ENCODE measurements around the gene HDAC4. TPM values are rescaled to one million over a fixed set of nuclear protein-coding genes. Genes with fewer than 3 reads are reported as not detected.

Gene HDAC4
- total and polyA plus RNA-seq, 2 of the 4 experiments (the other 2 are of a cell fraction), result 4.1 to 7.2 TPM

GRCh38 chr2:239208465-239209180 is 192.2 kb downstream of the HDAC4 start:
- intact Hi-C loops (cut with micrococcal nuclease), result no loop called here
- Histone ChIP-seq H2AK5ac (ENCODE audit: low read depth, low read length) (no peak overlapping the region), H3K9ac (ENCODE audit: low read depth, low read length) (no peak overlapping the region), H3K4ac (ENCODE audit: low read depth, low read length) (no peak overlapping the region), H3K18ac (ENCODE audit: low read depth, low read length) (no peak overlapping the region), H3K9me1 (ENCODE audit: insufficient read depth, low read length) (0 out of 2 replicates have a peak, but pooled peaks cover 2% of the 10 kb centered on the region), H4K20me1 (ENCODE audit: insufficient read depth, low read length) (peaks cover 25% of the 10 kb centered on the region), H3K4me2 (ENCODE audit: low read depth, low read length) (no peak overlapping the region), H3K23ac (ENCODE audit: low read depth, low read length) (no peak overlapping the region), H3K14ac (replicated peaks; ENCODE audit: low read depth, low read length) (no peak overlapping the region), H2AK9ac (replicated peaks; ENCODE audit: low read depth, low read length, poor library complexity) (no peak overlapping the region), H2BK15ac (ENCODE audit: low read depth, low read length) (no peak overlapping the region), H3K56ac (ENCODE audit: extremely low read depth, insufficient read depth, low read length) (no peak overlapping the region), H3K79me1 (ENCODE audit: low read depth in 1 of 2, low read length in 2 of 2) (peaks cover 25 to 43% of the 10 kb centered on the region in 2 experiments), H3K4me1 (ENCODE audit: control insufficient read depth, insufficient read depth, low read length) (no peaks in the 10 kb centered on the region; the same call in 1 of the 2 replicates), H4K91ac (ENCODE audit: insufficient read depth, low read depth, low read length) (no peak overlapping the region), H4K5ac (ENCODE audit: low read depth, low read length) (no peak overlapping the region), H2BK5ac (ENCODE audit: low read depth, low read length, poor library complexity, severe bottlenecking) (no peak overlapping the region), H3K4me3 (ENCODE audit: insufficient read depth, low read depth, low read length) (no peak overlapping the region), H4K8ac (ENCODE audit: low read depth in 2 of 2, low read length in 2 of 2) (no peak overlapping the region), H3K27ac (ENCODE audit: insufficient read depth, low read length) (no peak overlapping the region), H2BK20ac (ENCODE audit: low read depth, low read length) (no peak overlapping the region), H2BK120ac (ENCODE audit: low read depth, low read length) (no peak overlapping the region), H3K9me3 (ENCODE audit: control insufficient read depth, insufficient read depth, low read length) (no peaks in the 10 kb centered on the region), H3K27me3 (ENCODE audit: control insufficient read depth, insufficient read depth, low read length) (no peaks in the 10 kb centered on the region), H3K36me3 (ENCODE audit: control insufficient read depth, insufficient read depth, low read length) (no peaks in the 10 kb centered on the region), H2AFZ (replicated peaks; ENCODE audit: low read length, poor library complexity) (no peak overlapping the region)
- dilution Hi-C loops (cut with HindIII; ENCODE audit: low sequenced_read_pairs, unreplicated experiment), result no loop called here
- no peak for TF ChIP-seq MAFK (IDR thresholded peaks at IDR 0.05; ENCODE audit: low read depth, low read length)
- ChIA-PET POLR2A (ENCODE audit: unreplicated experiment) (no interaction called here), CTCF (no interaction called here)
- no TSS peak for BruUV-seq (replicated peaks)
- in situ Hi-C loops (cut with MboI; ENCODE audit: low sequenced_read_pairs), result no loop called here
- WGBS, 2 experiments (ENCODE audit: extremely low coverage in 2 of 2, insufficient read length in 1 of 2), result 86% methylated on average over 1 of the region's 11 CpGs; no CpG with 5 or more reads in 1 of the 2 experiments
- DNase-seq (no peak), ATAC-seq (ENCODE audit: low read depth) (no peak)

Measured in IMR-90 (cell line).